Cerebellar nuclear complex (tissue), 1 donor: ENCODE measurements around the gene WWOX.
"Not testable (repeated sequence)": the region's sequence is repeated elsewhere in the genome, so short reads cannot be mapped to it uniquely, and the experiment has no call there.

Source experiments
- DNase-seq, 2 experiments: peaks; one replicate each; lab custom pipeline; 2025; lab: John Stamatoyannopoulos, UW

The WWOX gene

DNA sequence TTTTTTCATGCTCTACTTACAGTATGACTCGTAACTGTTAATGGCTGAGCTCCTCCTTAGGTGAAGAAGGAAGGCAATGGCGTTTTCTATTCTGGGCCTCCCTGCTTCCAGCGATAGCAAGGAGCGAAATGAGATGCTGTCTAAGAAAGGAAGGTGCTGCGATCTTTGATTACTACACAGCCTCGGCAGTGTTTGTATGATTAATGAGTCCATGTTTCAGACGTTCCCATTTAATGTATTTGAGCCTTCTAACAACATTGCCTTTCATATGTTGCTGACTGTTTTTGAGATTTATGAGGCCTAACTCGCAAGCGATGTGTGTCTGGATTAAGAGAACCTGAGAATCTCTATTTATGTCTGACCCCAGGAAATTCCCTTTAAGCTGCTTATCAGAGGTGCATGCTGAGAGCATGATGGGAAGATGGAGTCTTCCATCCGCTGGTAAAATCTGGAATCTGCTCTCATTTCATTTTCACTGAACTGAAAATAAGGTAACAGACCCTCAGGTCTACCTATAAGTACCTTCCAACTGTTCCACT is 403.4 kb downstream of the WWOX start:
- no peak for DNase-seq

DNA sequence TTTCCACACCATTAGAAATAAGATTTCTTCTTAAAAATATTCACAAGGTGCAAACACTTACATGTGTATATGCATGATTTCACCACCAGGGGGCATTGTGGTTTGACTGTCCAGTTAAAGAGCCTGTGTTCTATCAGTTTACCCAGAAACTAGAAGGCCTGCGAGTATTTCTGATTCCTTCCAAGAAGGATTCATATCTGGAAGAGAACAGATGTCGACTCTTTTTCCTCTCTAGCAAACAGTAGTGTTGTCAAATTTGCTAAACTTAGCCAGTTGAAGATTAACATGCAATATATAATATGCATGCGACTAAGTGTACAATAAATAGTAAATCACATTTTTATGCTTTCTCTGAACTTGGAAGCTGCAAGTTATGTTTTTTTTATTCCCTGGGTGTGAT is 404.1 kb downstream of the WWOX start:
- DNase-seq: peak in 1 of 2 experiments; percentile 23

DNA sequence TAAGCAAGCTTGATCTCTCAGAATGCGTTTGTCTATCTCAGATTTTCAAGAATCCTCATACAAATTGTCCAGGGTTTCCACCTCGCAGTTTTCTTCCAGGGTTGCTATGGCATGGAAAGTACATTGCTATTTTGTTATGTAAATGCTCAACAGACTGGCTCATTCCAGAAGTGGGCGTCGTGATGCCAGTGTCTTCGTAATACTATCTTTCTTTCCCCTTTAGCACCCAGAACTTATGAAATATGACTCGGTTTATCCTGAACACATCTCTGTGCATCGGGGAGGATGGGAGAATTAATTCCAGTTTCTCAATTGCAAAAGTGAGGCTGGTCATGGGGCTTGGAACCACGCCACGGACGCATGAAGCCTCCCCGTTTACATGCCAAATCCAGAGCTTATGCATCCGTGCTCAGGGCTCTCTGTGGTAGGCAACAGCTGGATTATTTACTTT is 405.0 kb downstream of the WWOX start:
- no peak for DNase-seq

DNA sequence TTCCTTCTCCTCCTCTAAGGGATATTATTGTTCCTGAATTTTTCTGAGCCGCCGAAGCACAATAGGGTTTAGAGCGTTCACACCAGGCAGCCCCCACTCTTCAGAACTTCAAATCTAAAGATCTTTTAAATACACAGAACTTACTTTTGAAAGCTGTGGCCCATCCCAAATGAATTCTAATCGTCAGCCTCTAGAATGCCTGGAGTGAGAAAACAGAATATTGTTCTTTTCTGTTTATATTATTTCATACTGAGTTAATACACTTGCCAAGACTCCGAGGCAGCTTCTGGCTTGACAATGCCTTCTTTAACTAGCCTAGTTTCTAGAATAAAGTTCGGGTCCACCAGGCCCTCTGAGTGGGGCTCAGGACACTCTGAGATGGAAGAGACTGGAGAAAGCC is 405.6 kb downstream of the WWOX start:
- no peak for DNase-seq

DNA sequence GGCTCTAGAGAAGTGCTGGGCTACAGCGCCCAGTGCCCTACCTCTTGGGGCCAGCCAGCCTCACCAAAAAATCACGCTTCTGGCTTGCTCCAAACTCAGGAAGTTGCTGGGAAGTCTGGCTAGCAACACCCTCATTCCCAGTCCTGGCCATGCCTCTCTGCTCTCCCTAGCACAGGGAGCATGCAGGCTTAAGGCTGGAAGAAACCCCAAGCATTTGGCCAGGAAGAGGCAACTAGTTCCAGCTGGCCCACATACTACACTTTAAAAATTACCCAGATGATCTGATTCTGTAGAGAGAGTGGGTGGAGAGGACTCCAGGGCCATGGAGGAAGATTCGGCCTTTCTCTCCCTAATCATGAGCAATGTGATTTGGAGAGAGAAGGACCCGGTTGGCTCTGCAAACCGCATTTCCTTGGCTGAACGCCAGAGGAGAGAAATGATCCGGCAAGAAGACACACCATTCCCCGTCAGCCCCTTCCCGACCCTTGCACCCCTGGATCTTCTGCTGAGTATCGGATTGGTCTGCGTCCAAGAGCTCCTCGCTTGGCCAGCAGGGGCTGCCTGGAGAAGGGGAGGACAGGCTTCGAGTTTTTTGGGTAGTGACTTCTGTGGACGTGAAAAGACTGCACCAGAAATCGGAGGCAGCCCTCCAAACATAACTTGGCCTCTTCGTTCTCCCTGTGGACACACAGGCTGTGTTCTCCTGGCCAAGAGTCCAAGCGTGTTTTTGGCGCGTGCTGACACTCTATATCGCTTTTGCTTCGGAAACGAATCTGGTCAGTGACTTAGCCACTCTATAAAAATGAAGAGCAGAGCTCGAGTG is 406.3 kb downstream of the WWOX start:
- DNase-seq: peak in 1 of 2 experiments; percentile 56

DNA sequence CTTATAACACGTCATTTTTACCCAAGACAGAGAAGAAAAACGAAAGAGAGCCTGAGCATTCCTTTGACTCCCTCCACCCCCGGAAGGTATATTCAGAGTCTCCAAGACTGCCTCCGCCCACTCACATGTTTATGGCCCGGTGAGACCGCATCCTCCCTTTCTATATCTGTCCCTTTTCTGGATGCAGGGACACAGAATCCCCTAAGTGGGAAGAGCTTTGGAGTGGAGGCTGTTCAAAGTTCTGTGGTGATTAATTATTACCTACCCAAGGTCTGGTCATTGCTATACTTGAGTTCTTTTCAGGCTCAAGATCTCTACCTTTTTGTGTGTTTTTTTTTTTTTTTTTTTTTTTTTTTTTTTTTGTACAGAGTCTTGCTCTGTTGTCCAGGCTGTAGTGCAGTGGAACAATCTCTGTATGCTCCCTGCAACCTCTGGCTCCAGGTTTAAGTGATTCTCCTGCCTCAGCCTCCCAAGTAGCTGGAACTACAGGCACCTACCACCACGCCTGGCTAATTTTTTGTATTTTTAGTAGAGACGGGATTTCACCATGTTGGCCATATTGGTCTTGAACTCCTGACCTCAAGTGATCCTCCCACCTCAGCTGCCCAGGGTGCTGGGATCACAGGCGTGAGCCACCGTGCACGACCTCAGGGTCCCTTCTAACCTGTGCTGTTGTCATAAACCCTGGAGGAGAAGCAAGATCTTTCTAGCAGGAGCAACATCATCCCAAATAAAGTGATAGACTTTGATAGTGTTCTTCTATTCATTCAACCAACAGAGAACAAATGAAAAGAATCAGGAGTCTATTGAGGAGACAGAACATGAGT is 407.1 kb downstream of the WWOX start:
- no peak for DNase-seq

DNA sequence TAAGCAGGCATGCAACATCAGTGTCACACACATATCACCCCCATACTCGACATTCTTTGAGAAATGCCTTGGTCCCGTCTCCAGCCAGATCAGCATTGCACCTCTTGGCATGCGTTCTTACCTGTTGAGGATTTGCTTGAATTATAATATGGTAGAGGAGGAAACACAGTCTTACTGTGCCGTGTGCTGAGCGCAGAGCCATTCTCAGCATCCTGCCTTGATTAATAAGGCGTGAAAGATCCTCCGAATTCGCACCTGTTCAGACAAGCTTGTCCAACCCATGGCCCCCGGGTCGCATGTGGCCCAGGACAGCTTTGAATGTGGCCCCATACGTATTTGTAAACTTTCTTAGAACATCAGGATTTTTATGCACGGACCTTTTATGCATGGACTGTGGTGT is 408.1 kb downstream of the WWOX start:
- peak in 1 of 2 experiments; percentile 19 for DNase-seq

DNA sequence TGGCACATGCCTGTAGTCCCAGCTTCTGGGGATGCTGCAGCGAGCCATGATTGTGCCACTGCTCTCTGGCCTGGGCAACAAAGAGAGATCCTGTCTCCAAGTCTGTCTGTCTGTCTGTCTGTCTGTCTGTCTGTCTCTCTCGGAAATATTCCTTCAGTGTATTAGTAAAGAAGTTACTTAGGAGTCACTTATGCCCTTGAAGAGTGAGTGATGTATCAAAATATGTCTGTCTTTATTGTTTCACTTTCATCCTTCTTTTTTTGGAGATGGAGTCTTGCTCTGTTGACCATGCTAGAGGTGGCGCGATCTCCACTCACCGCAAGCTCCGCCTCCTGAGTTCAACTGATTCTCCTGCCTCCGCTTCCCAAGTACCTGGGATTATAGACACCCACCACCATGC is 410.5 kb downstream of the WWOX start:
- no peak for DNase-seq

DNA sequence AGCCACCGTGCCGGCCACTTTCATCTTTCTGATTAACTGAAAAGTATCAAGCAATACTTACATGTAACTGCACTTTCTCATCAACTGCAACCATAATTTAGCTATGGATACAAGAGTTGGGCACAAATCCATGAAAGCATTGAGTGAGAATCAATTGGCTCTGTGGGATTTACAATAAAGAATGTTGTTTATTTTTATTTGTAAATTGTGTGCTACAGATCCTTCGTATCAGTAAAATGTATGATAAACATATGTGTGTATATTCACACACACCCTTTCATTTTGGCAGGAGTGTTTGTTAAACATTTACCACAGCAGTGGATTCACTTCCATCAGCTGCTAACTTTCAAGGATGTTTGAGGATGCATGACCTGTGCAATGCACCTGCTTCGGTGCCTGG is 411.0 kb downstream of the WWOX start:
- no peak for DNase-seq

DNA sequence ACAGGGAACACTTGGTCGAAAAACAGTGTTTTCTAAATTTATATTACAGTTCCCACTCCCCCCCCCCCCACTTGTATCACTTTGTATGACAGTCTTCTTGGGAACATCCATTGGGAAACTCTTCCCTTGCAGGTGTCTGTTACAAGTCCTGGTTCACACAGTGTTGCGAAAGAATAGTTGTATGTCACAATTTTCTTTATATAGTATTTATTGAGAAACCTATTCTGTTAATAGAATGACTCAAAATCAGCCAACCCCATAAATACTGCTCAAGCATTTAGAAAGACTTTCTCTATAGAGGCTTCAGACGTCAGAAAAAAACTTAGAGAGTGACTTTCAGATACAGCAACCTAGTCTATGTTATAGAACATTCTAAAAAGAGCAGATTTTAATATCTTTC is 414.4 kb downstream of the WWOX start:
- DNase-seq: no peak

DNA sequence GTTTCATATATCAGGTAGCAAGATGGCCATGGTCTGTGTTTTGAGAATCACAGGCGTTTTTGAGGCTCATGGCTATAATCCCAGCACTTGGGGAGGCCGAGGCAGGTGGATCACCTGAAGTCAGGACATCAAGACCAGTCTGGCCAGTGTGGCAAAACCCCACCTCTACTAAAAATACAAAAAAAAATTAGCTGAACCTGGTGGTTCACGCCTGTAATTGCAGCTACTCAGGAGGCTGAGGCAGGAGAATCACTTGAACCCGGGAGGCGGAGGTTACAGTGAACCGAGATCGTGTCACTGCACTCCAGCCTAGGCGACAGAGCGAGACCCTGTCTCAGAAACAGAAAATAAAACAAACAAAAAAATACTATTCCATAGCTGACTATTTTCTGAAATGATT is 415.4 kb downstream of the WWOX start:
- not testable (repeated sequence) for DNase-seq

DNA sequence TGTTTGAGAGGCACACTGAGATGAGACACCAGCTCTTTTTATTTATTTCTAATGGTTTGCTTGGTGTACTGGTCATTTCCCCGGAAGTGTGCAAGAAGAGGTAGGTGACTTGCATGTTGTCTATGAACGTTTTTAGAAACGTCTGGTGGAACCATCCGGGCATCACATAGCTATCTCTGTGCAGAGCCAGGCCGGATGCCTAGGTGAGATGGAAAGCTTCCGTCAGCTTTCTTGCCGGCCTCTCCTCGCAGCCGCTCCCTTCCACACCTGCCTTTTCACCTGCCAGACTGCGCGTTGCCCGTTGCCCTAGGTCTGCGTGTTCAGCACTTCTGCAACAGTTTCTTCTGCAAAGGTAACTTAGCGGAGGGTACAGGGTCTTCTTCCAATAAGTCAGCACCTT is 416.0 kb downstream of the WWOX start:
- DNase-seq: no peak

DNA sequence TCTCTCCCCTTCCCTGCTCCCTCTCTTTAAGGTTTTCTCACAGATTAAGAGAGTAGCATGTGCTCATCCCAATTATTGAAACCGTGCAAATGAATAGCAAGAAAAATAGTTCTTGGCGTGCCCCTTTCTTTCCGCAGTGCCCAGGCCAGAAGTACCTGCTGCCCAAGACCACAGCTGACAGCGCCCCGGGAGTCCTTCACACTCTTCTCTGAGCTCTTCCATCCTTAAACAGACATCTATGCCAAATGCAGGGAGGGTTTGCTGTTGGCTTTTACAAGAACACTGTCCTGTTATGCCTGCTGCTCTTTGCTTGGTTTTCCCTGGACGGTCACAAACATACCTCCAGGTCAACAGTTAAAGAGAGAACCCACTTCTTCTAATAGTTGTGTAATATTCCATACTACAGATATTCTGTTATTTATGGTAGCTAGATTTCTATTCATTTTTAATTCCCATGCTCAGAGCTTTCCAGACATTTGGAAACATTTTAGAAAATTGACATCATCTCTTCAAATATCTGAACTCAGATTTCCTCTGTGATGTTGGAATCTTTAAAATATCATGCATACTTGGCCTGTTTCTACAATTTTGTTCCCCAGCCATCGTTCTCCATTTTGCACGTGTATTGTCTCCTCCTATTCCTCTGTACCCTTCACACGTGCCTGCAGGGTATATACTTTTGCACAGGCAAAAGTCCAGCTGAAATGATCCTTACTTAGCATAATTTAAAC is 416.7 kb downstream of the WWOX start:
- DNase-seq: peak; percentile 34 to 46

DNA sequence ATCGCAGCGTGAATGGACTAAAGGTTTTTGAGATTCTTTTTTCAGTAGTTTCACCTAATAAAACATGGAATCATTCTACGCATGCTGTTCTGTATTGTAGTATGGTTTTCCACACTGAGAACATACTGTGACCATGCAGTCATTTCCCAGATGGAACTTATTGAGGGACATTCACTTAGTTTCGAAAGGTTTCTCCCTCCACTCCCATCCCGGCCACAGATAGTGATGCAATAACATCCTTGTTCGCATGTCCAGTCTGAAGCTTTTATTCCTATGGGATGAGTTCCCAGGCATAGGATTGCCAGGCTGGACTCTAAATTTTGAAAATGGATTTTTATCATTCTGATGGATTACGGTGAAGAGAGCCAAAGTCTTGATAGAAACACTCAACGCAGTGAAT is 420.4 kb downstream of the WWOX start:
- DNase-seq: no peak

DNA sequence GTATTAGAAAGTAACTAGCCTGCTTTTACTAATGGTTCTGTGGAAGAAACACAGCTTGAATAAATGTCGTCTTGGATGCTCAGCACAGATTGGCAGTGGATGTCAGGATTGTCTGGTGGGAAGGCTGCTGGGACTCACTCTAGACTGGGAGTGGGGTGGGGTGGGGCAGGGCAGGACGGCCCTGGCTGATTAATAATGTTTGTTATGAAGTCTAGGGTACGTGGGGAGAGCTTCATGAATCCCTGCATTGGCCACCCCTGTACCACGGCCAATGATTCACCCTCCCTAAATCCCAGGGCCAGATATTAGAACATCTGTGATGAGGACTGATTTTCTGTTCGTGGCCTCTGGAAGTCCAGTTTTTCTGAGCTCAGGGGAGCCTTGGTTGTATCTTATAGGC is 421.0 kb downstream of the WWOX start:
- no peak for DNase-seq

DNA sequence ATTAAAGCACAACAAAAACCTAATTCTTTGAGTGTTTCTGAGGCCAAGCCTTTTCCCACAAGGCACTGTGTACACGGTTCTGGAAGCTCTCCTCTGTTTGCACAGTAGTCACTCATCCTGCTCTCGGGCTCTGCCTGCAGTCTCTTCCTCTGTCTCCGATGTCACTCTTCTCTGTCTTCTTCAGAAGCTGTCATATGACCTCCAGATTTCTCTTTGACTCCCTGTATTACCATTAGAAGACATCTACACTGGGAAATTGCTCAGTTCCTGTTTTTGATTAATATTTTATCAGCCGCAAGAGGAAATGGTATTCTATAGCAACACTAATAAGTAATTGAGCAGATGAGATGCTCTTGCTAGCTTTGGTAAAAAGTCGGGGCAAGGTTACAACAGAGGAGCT is 422.9 kb downstream of the WWOX start:
- no peak for DNase-seq

DNA sequence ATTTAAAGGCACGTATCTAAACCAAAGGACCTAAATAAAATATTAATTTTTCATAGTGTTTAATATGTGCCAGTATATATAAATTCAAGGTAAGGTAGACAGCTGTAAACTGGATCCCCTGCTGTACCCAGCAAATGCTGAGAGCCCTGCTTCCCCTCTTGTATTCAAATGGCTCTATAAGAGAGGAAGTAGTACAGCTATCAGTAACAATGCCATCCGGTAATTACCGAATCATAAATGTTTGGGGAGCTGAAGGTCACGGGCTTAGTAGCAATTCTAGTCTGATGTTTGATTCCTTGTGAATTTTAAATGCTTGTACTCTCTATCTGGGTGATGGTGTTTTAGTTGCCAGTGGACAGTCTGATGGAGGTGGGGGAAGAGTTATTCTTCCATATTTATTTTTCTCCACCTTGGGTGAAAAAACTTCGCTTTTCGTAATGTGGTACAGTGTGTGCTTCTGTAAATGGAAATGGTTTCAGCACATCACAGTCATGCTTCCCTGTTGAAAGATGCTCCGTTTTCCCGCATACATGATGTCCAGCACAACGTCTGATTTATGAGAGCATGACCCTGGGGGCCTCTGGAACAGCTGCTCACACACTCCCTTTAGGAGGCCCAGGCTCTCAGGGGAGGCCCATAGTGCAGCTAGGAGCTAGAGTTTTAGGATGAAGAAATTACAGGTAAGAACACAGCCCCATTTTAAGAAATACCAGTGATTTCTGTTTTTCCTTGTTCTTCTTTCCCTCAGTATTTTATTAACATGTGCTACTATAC is 423.9 kb downstream of the WWOX start:
- DNase-seq: no peak

DNA sequence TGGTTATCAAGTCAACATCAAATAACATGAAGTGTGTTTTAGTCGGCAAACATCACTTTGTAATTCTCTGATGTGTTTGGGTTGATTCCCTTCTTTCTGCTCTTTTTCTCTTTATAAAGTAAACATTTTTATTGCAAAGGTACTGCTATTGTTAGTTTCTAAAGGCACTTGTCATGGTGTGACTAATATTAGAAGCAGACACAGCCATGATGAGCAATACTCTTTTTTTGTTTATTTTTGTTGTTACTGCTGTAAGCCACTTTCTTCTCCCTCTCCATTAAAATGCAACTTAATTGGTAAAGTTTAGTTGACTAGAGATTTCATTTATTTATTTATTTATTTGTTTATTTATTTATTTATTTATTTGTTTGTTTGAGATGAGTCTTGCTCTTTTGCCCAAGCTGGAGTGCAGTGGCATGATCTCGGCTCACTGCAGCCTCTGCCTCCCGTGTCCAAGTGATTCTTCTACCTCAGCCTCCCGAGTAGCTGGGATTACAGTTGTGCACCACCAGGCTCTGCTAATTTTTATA is 424.7 kb downstream of the WWOX start:
- no peak for DNase-seq

DNA sequence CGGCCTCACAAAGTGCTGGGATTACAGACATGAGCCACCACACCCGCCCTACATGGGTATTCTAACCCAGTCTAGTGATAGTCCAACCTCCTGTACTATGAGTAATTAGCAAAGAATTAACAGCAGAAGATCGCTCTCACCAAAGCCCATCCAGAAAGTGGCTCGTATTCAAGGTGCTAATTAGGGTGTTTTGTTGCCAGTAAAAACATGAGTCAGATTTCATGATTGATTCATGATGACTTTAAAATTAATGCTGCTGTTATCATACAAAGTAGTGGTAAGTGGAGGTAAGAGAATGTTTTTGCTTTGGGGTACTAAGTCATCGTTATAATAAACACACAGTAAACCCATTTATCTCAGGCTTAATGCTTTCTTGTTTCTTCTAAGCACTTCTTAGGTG is 428.8 kb downstream of the WWOX start:
- DNase-seq: no peak

DNA sequence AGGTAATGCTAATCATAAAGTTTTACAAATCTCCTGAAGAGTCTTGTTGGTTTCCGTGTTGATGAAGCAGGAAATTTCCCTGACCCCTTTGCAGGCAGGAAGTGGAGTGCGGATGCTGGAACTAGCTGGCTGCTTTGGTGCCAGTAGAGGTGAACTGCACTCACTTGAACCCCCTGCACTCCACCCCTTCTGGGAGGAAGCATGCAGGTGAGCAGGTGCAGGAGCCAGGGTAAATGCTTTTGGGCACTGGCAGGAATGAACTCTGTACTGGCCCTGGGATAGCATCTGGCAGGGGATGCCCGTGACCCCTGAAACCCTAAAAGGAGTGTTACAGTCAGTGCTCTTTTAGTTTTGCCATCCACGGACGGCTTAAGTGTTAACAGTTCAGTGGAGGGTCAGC is 430.4 kb downstream of the WWOX start:
- no peak for DNase-seq

DNA sequence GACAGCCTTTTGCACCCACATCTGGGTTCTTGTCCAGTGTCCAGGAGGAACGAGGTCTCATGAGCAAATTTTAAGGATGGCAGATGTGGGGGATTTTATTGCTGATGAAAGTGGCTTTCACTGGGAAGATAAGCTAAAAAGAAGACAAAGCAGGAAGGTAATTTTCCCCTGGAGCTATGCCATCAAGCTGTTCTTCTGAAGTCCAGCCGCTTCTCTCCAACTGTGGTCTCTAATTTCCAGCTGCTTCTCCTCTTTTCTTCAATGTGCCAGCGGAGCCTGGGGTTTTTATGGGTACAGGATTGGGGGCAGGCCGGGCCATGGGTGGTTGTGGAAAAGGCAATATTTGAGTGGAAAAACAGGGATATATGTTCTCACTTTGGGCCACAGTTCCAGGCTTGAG is 430.8 kb downstream of the WWOX start:
- DNase-seq: no peak
